AML-193 (cell line): Measurements from ENCODE around the gene CDC27.
A peak's percentile ranks its signal among the peaks of the same experiment; 100 is the strongest.
"Not testable (repeated sequence)": the region's sequence is repeated elsewhere in the genome, so short reads cannot be mapped to it uniquely, and the experiment has no call there.

ENCODE experiments used
- DNase-seq, 2 experiments: peaks; one replicate each; lab custom pipeline; 2025; lab: John Stamatoyannopoulos, UW

The CDC27 gene

GRCh38 chr17:47219621-47220475 is 30.8 kb upstream of the CDC27 start:
- no peak for DNase-seq

- no peak for DNase-seq
Observed at GRCh38 chr17:47218896-47219430, 29.9 kb upstream of the CDC27 start.

GRCh38 chr17:47217279-47217678 is 28.2 kb upstream of the CDC27 start:
- DNase-seq: not testable (repeated sequence)

- DNase-seq: not testable (repeated sequence)
Observed at GRCh38 chr17:47216821-47217220, 27.7 kb upstream of the CDC27 start.

GRCh38 chr17:47214931-47215330 is 25.8 kb upstream of the CDC27 start:
- no peak for DNase-seq

- DNase-seq: no peak
Observed at GRCh38 chr17:47213540-47213939, 24.4 kb upstream of the CDC27 start.

GRCh38 chr17:47212458-47212857 is 23.4 kb upstream of the CDC27 start:
- no peak for DNase-seq

GRCh38 chr17:47210779-47211178 is 21.7 kb upstream of the CDC27 start:
- DNase-seq: no peak

GRCh38 chr17:47210105-47210504 is 21.0 kb upstream of the CDC27 start:
- DNase-seq: no peak

- no peak for DNase-seq
Observed at GRCh38 chr17:47209499-47209898, 20.4 kb upstream of the CDC27 start.

GRCh38 chr17:47208744-47209488 is 19.8 kb upstream of the CDC27 start, which contains the start of gene MYL4:
TSS of gene MYL4 (plus strand) at chr17:47209348. CDS start at chr17:47209423, 75 bp downstream.
- no peak for DNase-seq

- DNase-seq: no peak
Observed at GRCh38 chr17:47207143-47208067, 18.3 kb upstream of the CDC27 start.

- no peak for DNase-seq
Observed at GRCh38 chr17:47205419-47205963, 16.4 kb upstream of the CDC27 start.

- DNase-seq: no peak
Observed at GRCh38 chr17:47204722-47205418, 15.8 kb upstream of the CDC27 start.

GRCh38 chr17:47203984-47204721 is 15.1 kb upstream of the CDC27 start:
- no peak for DNase-seq

- no peak for DNase-seq
Observed at GRCh38 chr17:47201166-47201565, 12.1 kb upstream of the CDC27 start.

- DNase-seq: no peak
Observed at GRCh38 chr17:47200325-47200664, 11.2 kb upstream of the CDC27 start.

- DNase-seq: peak; percentile 95
Observed at GRCh38 chr17:47199627-47200324, 10.7 kb upstream of the CDC27 start.

GRCh38 chr17:47197821-47198220 is 8.7 kb upstream of the CDC27 start:
- DNase-seq: no peak
